ENCODE results near the gene ZBTB21.

- TF ChIP-seq CTCF (IDR thresholded peaks at IDR 0.05) (no peak), MAX (IDR thresholded peaks at IDR 0.05) (no peak), ZNF302 (CRISPR knock-in tag; IDR thresholded peaks at IDR 0.05) (no peak), USF2 (IDR thresholded peaks at IDR 0.05) (no peak), RFX5 (IDR thresholded peaks at IDR 0.05) (no peak), HDAC2 (IDR thresholded peaks at IDR 0.05) (no peak), MYC (IDR thresholded peaks at IDR 0.05; ENCODE audit: borderline replicate concordance, low read length) (no peak), CHD2 (IDR thresholded peaks at IDR 0.05; ENCODE audit: low read length, partially characterized antibody) (no peak), RAD21 (conservative IDR thresholded peaks at IDR 0.05 in 1 of 2, IDR thresholded peaks at IDR 0.05 in 1 of 2) (no peak), POLR2A (IDR thresholded peaks at IDR 0.05; ENCODE audit: low read length) (no peak), ESRRA (IDR thresholded peaks at IDR 0.05; ENCODE audit: borderline replicate concordance, low read length) (no peak)
These were observed 54.6 kb downstream of the ZBTB21 start for GRCh38 chr21:41955516-41955915.

Data from A549 (cell line).